SKM-1 (cell line): ENCODE measurements around the gene CAPN7.
"Not testable (repeated sequence)": the region's sequence is repeated elsewhere in the genome, so short reads cannot be mapped to it uniquely, and the experiment has no call there.

Source experiments
- DNase-seq: peaks from one replicate; lab custom pipeline; 2025; ENCODE audit not compliant: unreplicated experiment; lab: John Stamatoyannopoulos, UW

Gene CAPN7

DNA sequence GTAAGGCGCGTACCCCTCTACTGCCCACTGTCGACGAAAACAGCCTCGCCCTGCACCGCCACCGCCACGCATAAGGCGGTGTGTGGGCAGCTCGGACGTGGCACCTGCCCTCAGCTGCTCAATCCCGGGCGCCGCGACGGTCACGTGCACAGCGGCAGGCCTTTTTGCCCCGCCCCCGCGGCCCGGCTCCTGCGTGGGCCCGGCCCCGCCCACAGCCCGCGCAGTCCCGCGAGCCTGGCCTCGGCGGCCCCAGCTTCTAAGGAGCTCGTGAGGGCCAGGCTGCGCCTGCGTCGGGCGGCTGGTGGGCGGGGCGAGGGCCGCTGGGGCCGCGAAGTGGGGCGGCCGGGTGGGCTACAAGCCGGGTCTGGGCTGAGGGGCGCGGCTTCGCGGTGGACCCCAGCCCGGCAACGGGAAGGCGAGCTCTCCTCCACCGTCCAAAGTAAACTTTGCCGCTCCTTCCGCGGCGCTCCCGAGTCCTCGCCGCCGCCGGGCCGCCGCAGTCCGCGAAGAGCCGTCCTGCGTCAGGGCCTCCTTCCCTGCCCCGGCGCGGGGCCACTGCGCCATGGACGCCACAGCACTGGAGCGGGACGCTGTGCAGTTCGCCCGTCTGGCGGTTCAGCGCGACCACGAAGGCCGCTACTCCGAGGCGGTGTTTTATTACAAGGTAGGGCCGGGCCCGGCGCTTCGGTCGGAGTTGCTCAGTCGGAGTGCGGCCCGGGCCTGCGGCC, at the start of gene CAPN7:
Gene CAPN7, plus strand, starts transcription at position 313 of the 728 bp plus-strand sequence. Its CDS starts 250 bp downstream, at position 563.
- no peak for DNase-seq

DNA sequence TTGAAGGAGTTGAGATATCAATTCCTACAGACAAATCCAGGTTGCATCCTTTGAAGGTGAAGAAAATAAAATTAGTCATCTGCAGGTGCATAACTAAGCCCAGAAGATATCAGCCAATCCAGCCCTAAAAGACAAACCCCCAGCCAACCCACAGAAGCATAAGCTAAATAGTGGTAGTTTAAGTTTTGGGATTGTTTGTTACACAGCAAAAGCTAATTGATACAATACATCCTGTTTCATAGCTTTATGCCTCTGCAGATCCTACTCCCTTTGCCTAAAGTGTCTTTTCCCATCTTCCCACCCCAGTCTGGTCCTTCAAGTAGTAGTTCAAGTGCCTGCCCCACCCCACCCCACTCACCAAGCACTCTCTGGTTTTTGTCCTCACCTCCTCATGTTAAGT, 48.6 kb upstream of the CAPN7 start:
- DNase-seq = no peak

DNA sequence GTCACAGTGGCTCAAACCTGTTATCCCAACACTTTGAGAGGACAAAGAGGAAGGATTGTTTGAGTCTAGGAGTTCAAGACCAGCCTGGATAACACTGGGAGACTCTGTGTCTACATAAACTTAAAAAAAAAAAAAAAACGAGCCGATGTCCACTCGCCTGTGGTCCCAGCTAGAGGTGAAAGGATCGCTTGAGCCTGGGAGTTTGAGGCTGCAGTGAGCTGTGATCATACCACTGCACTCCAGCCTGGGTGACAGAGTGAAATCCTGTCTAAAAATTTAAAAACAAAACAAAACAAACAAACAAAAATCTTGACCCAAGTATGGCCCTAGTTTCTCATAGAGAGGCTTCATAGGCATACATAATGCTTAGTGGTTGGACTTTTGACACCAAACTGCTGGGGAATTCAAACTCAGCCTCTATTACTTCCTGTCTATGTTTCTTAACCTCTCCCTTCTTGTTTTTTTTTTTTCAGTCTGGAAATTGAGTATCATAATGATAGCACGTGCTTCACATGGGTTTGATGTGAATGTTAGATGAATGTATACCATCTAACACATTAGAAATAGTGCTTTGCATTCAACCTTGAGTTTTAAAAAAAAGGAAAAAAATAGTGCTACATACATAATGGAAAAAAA, 46.4 kb upstream of the CAPN7 start:
- no peak for DNase-seq

DNA sequence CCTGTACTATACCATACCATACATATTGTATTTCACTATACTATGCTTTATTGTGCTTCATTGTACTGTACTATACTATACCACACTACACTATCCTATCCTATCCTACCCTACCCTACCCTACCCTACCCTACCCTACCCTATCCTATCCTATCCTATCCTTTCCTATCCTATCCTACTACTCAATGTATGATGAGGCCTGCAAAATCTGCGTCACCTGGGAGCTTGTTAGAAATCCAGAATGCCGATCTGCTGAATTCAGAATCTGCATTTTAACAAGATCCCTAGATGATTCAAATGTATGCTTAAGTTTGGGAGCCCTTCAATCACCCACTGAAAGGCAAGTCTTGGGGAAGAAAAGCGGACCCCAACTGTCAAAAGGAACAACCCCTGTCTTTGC, 45.4 kb upstream of the CAPN7 start:
- no peak for DNase-seq

DNA sequence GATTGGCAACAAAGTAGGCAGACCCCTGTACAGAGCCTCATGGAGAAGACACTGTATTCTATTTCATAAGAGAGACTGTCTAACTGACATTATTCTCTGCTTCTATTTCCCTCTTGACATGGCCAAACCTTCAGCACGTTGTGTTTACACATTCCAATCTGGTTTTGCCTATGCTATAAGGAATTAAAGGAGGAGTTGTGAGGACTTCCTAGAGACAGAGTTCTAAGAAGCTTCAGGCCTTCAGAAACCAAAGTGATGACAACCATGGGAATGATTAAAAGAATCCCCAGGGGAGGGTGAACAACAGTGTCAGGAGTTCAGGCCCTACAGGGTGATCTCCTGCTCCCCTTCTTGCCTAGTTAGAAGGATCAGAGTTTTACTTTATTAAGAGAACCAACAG, 44.9 kb upstream of the CAPN7 start:
- DNase-seq = no peak

DNA sequence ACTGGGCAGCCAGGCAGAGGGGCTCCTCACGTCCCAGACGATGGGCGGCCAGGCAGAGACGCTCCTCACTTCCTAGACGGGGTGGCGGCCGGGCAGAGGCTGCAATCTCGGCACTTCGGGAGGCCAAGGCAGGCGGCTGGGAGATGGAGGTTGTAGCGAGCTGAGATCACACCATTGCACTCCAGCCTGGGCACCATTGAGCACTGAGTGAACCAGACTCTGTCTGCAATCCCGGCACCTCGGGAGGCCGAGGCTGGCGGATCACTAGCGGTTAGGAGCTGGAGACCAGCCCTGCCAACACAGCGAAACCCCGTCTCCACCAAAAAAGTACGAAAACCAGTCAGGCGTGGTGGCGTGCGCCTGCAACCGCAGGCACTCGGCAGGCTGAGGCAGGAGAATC, 42.4 kb upstream of the CAPN7 start:
- DNase-seq = not testable (repeated sequence)

- no peak for DNase-seq
Observed at GRCh38 chr3:15164340-15164739, 41.7 kb upstream of the CAPN7 start.

DNA sequence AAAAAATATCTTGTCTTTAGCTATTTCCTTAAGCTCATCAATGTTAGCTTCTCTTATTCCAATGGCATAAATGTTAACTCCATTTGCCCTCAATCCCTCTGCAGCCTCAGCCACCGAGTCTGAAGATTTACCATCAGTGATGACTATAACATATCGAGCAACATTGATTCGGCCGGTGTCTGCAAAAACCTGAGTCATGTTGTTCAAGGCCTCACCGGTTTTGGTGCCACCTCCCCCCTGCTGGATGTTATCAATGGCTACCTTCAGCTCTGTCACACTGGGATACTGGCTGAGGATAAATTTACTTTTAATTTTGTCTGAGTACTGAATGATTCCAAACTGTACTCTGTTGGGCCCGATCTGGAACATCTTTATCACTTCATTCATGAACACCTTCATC, 41.0 kb upstream of the CAPN7 start:
- no peak for DNase-seq

DNA sequence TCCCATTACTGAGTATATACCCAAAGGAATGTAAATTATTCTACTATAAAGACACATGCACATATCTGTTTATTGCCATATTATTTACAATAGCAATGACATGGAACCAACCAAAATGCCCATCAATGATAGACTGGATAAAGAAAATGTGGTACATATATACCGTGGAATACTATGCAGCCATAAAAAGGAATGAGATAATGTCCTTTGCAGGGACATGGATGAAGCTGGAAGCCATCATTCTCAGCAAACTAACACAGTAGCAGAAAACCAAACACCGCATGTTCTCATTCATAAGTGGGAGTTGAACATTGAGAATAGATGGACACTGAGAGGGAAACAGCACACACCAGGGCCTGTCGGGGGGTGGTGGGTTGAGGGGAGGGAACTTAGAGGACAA, 39.7 kb upstream of the CAPN7 start:
- DNase-seq = not testable (repeated sequence)

- DNase-seq = peak; percentile 29
Observed at GRCh38 chr3:15171096-15171495, 35.0 kb upstream of the CAPN7 start.

DNA sequence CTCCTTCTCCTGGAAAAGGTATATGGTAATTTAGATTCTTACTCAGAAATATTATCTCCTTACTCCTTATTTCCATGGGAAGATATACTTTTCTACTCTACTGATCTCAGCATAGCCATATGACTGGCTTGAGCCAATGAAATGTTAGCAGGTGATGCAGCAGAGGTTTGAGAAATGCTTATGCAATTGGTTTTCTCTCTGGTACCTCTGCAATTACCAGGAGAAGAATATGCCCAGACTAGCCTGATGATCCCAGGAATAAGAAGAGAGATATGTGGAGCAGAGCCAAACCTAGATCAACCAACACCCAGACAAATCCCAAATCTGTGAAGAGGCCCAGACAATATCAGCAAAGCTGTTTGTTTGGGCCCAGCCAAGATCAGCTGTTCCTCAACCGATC, 33.2 kb upstream of the CAPN7 start:
- DNase-seq = no peak

DNA sequence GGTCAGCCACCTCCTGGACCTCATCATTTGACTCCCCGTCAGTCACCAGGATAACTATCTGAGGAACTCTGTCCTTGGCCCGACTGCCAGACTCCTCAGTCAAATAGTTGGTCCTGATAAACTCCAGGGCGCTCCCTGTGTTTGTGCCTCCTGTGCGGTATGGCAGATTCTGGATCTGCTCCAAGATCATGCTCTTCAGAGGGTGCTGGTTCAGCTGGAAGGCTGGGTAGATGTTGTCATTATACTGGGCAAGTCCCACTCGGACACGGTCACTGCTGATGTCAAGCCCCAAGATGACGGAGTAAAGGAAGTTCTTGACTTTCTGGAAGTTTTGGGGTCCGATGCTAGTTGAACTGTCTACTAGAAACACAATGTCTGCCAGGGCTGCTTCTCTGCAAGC, 31.1 kb upstream of the CAPN7 start:
- no peak for DNase-seq

GRCh38 chr3:15175605-15176004, 30.4 kb upstream of the CAPN7 start:
- no peak for DNase-seq

DNA sequence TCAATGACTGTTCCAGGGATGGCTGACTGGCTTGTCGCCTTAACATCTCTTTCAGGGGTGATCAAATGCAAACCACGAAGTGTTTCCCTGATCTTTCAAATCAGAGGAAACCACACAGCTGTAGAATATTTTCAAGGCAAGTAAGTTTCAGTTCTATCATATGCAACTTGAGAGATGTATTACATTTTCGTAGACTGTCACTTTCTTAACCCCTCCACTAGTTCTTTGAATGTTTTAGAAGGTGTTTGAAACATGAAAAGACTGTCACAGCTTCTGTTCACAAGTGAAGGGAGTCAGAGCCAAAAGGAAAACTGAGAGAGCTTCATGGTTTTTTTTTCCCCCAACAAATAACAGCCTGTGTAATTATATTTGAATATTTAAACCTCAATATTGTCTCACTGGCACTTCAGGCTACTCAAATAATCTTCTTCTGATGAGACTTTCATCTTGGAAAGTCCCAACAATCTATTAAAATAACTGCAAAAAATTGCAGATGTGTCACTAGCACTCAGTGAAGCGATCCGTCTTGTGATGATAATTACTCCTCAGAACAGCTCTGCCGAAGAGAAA, 25.9 kb upstream of the CAPN7 start:
- no peak for DNase-seq

DNA sequence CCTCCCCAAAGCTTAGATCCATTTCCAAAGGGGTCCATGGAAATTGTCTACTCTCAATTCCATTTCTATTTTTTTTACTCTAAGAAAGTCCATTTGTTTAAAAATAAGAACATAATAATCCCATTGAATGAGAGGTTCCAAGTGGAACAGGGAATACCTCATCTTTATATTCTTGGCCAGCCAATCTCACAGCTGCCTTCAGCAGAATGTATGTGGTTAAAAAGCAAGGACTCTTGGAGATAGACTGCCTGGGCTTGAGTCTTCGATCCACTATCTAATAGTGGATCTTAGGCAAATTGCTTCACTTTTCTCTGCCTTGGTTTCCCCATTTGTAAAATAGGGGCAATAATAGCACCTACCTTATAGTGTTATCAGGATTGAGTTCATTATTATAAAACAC, 24.5 kb upstream of the CAPN7 start:
- no peak for DNase-seq

GRCh38 chr3:15181963-15182362, 24.1 kb upstream of the CAPN7 start:
- no peak for DNase-seq

DNA sequence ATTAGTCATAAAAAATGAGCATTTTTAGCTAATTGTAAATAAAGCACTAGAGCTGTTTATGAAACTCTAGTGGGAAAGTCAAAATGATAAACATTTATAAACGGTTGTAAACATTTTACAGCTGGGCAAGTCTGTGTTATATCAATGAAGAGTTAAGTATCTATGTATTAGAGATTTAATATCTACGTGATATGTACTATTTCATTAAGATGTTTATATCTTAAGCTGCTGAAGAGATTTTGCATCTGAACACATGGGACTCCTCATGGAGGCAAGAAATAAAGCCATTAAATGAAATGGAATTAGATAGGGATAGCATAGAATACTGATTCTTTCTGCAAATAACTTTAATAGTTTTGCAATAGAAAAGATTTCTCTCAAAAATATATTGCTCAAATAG, 23.0 kb upstream of the CAPN7 start:
- DNase-seq = no peak

DNA sequence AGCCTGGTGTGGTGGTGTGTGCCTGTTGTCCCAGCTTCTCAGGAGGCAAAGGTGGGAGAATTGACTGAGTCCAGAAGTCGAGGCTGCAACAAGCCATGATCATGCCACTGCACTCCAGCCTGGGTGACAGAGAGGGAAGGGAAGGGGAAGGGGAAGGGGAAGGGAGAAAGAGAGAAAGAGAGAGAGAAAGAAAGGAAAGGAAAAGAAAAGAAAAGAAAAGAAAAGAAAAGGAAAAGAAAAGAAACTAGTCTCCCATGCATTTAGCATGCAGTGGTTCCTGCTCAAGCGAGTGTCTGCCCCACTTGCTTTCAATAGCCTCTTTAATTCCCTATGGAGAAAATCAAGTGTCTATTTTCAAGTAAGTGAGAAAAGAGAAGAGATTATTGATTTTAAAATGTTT, 20.6 kb upstream of the CAPN7 start:
- DNase-seq = no peak

- DNase-seq = no peak
Observed at GRCh38 chr3:15186101-15186476, 20.0 kb upstream of the CAPN7 start.

GRCh38 chr3:15186477-15187164, 19.4 kb upstream of the CAPN7 start:
- not testable (repeated sequence) for DNase-seq

GRCh38 chr3:15197340-15198029, 8.6 kb upstream of the CAPN7 start:
- DNase-seq = no peak
